GM12878 (cell line): ENCODE data around the gene P2RX7.

Experiments used
- CBFB ChIP-seq: IDR thresholded peaks from 2 replicates; pipeline ENCODE4 v1.6.1; 2016; ENCODE audit warnings: antibody characterized with exemption, low read depth
- CTCF ChIP-seq, 3 experiments: IDR thresholded peaks in 2 of 3; conservative IDR thresholded peaks in 1 of 3; 2 replicates each; pipeline ENCODE4 v1.5.1; 2011; ENCODE audit warnings: low read depth in 3 of 3, low read length in 3 of 3, mild to moderate bottlenecking in 3 of 3, control low read depth in 2 of 3, moderate library complexity in 2 of 3, inconsistent platforms in 1 of 3, mixed read lengths in 1 of 3; ENCODE audit not compliant: control insufficient read depth in 2 of 3, insufficient read depth in 1 of 3; ENCODE audit errors: extremely low read depth in 1 of 3
- FOS ChIP-seq: IDR thresholded peaks from 3 replicates; pipeline ENCODE4 v1.6.1; 2011; ENCODE audit warnings: borderline replicate concordance; ENCODE audit not compliant: insufficient read length; ENCODE audit errors: extremely low read depth
- KDM1A ChIP-seq: fragments of 200-600 bp; sonication (generic); IDR thresholded peaks from 2 replicates; pipeline ENCODE4 v1.6.1; 2016; ENCODE audit warnings: borderline replicate concordance
- LARP7 ChIP-seq: fragments of 450-650 bp; IDR thresholded peaks from 2 replicates; pipeline ENCODE4 v1.6.1; 2017; ENCODE audit warnings: mild to moderate bottlenecking
- POLR2A ChIP-seq: IDR thresholded peaks from 2 replicates; pipeline ENCODE4 v1.6.1; 2011; ENCODE audit warnings: low read depth, mild to moderate bottlenecking, low read length
- RFX5 ChIP-seq: IDR thresholded peaks from 2 replicates; pipeline ENCODE4 v1.6.1; 2011; ENCODE audit warnings: low read depth, low read length, improper control_type of control experiment
- SP1 ChIP-seq: IDR thresholded peaks from one replicate; pipeline ENCODE4 v1.6.1; 2011; ENCODE audit warnings: low read depth, low read length
- TBL1XR1 ChIP-seq: IDR thresholded peaks from 2 replicates; pipeline ENCODE4 v1.6.1; 2012; ENCODE audit warnings: low read depth, low read length, improper control_type of control experiment
- ZNF384 ChIP-seq: IDR thresholded peaks from 2 replicates; pipeline ENCODE4 v1.6.1; 2012; ENCODE audit warnings: low read depth, mild to moderate bottlenecking, low read length, improper control_type of control experiment, borderline replicate concordance
- TF ChIP-seq, protein P1 (sequence below): fragments of 450-650 bp; IDR thresholded peaks from 2 replicates; pipeline ENCODE4 v1.6.1; 2016; ENCODE audit warnings: mild to moderate bottlenecking, moderate library complexity, borderline replicate concordance

DNA sequence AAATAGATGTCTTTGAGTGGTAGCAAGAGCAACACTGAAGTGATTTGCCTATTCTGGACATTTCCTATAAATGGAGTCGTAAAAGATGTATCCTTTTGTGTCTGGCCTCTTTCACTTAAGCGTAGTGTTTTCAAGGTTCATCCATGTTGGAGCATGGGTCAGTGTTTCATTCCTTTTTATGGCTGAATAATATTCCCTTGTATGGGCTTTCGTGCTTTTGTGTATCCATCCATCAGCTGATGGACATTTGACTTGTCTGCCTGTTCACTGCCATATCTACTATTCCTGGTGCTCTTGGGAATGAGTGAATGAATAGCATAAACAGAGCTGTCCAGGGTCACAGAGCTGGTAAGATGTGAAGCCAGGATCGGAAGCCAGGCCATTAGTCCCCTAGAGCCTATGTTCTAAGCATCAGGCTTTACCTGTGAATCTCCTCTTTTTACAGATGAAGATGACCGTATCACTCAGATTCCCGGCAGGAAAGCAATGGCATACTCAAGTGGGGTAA lies 1.8 kb upstream of the P2RX7 start:
- TF ChIP-seq CBFB: no peak
- no peak for TF ChIP-seq POLR2A
- TF ChIP-seq KDM1A: no peak
- TF ChIP-seq FOS: no peak
- TF ChIP-seq TBL1XR1: no peak
- TF ChIP-seq, protein P1, sequence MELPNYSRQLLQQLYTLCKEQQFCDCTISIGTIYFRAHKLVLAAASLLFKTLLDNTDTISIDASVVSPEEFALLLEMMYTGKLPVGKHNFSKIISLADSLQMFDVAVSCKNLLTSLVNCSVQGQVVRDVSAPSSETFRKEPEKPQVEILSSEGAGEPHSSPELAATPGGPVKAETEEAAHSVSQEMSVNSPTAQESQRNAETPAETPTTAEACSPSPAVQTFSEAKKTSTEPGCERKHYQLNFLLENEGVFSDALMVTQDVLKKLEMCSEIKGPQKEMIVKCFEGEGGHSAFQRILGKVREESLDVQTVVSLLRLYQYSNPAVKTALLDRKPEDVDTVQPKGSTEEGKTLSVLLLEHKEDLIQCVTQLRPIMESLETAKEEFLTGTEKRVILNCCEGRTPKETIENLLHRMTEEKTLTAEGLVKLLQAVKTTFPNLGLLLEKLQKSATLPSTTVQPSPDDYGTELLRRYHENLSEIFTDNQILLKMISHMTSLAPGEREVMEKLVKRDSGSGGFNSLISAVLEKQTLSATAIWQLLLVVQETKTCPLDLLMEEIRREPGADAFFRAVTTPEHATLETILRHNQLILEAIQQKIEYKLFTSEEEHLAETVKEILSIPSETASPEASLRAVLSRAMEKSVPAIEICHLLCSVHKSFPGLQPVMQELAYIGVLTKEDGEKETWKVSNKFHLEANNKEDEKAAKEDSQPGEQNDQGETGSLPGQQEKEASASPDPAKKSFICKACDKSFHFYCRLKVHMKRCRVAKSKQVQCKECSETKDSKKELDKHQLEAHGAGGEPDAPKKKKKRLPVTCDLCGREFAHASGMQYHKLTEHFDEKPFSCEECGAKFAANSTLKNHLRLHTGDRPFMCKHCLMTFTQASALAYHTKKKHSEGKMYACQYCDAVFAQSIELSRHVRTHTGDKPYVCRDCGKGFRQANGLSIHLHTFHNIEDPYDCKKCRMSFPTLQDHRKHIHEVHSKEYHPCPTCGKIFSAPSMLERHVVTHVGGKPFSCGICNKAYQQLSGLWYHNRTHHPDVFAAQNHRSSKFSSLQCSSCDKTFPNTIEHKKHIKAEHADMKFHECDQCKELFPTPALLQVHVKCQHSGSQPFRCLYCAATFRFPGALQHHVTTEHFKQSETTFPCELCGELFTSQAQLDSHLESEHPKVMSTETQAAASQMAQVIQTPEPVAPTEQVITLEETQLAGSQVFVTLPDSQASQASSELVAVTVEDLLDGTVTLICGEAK: no peak
- no peak for TF ChIP-seq CTCF (IDR thresholded peaks at IDR 0.05 in 2 of 3, conservative IDR thresholded peaks at IDR 0.05 in 1 of 3; ENCODE audit: control insufficient read depth in 2 of 3, extremely low read depth in 1 of 3, insufficient read depth in 1 of 3, low read depth in 3 of 3, low read length in 3 of 3)
- TF ChIP-seq ZNF384: no peak
- TF ChIP-seq LARP7: no peak
- no peak for TF ChIP-seq SP1
- no peak for TF ChIP-seq RFX5
